Measurements from ENCODE around the gene NEU3. TPM values are rescaled to one million over a fixed set of nuclear protein-coding genes. Genes with fewer than 3 reads are reported as not detected.

NEU3 gene
- total and polyA plus RNA-seq, 2 of the 13 experiments (the other 11 are each of a cell fraction or from before 2014, with no cell fraction given): 6.3 to 15.3 TPM

DNA sequence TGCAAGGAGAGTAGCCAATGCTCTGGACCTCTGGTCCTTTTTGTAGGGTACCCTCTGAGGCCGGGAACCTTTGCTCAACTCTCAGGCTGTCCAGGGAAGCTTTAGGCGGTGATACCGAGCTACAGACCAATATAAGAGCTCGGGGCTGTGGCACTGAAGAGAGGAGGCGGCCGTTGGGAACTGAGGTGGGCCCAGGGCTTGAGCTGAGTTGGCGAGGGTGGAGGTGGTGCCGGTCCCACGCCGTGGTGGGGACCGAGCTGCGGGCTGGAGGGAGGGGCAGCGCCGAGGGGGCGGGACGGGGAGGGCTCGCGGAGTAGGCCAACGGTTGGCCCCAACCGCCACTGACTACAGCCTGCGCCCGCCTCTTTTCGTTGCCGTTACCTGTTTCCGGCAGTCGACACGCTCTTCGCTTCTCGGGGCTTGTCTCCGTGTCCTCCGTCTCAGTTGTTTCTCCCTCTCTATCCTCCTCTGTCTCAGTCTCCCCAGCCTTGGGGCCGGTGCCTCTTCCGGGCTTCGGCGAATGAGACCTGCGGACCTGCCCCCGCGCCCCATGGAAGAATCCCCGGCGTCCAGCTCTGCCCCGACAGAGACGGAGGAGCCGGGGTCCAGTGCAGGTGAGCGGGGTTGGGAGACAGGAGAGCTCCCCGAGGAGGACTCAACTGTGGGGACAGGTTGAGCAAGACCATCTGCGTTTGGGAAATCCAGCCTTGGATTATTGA, at the start of gene NEU3 (continued):
- TF ChIP-seq, protein P1, sequence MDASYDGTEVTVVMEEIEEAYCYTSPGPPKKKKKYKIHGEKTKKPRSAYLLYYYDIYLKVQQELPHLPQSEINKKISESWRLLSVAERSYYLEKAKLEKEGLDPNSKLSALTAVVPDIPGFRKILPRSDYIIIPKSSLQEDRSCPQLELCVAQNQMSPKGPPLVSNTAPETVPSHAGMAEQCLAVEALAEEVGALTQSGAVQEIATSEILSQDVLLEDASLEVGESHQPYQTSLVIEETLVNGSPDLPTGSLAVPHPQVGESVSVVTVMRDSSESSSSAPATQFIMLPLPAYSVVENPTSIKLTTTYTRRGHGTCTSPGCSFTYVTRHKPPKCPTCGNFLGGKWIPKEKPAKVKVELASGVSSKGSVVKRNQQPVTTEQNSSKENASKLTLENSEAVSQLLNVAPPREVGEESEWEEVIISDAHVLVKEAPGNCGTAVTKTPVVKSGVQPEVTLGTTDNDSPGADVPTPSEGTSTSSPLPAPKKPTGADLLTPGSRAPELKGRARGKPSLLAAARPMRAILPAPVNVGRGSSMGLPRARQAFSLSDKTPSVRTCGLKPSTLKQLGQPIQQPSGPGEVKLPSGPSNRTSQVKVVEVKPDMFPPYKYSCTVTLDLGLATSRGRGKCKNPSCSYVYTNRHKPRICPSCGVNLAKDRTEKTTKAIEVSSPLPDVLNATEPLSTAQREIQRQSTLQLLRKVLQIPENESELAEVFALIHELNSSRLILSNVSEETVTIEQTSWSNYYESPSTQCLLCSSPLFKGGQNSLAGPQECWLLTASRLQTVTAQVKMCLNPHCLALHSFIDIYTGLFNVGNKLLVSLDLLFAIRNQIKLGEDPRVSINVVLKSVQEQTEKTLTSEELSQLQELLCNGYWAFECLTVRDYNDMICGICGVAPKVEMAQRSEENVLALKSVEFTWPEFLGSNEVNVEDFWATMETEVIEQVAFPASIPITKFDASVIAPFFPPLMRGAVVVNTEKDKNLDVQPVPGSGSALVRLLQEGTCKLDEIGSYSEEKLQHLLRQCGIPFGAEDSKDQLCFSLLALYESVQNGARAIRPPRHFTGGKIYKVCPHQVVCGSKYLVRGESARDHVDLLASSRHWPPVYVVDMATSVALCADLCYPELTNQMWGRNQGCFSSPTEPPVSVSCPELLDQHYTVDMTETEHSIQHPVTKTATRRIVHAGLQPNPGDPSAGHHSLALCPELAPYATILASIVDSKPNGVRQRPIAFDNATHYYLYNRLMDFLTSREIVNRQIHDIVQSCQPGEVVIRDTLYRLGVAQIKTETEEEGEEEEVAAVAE (CRISPR knock-in tag; IDR thresholded peaks at IDR 0.05; ENCODE audit: borderline replicate concordance): peak; percentile 6; the same call in 1 of the 2 replicates
- TF ChIP-seq ZNF292 (CRISPR knock-in tag; IDR thresholded peaks at IDR 0.05; ENCODE audit: borderline replicate concordance, low read depth) (peak; percentile 78), KLF11 (CRISPR knock-in tag; IDR thresholded peaks at IDR 0.05) (peak; percentile 42; the same call in 1 of the 2 replicates), ATM (IDR thresholded peaks at IDR 0.05; ENCODE audit: borderline replicate concordance) (no peak), ETV5 (CRISPR knock-in tag; IDR thresholded peaks at IDR 0.05; ENCODE audit: borderline replicate concordance) (peak; percentile 37; the same call in 1 of the 2 replicates), SNAPC2 (CRISPR knock-in tag; IDR thresholded peaks at IDR 0.05) (0 out of 2 replicates have a peak, but pooled peaks have one; percentile 27), TBX2 (CRISPR knock-in tag; IDR thresholded peaks at IDR 0.05; ENCODE audit: borderline replicate concordance) (0 out of 2 replicates have a peak, but pooled peaks have one; percentile 60), ZNF710 (CRISPR knock-in tag; IDR thresholded peaks at IDR 0.05; ENCODE audit: borderline replicate concordance) (no peak; the same call in 1 of the 2 replicates), TCF12 (IDR thresholded peaks at IDR 0.05) (no peak), TCF12 (CRISPR knock-in tag; IDR thresholded peaks at IDR 0.05) (no peak; the same call in 1 of the 2 replicates), ZNF124 (CRISPR knock-in tag; IDR thresholded peaks at IDR 0.05) (peak; percentile 50), IRF1 (CRISPR knock-in tag; IDR thresholded peaks at IDR 0.05; ENCODE audit: low read depth) (no peak), NFYB (CRISPR knock-in tag; IDR thresholded peaks at IDR 0.05) (peak; percentile 61; the same call in 1 of the 2 replicates), THAP11 (CRISPR knock-in tag; IDR thresholded peaks at IDR 0.05) (peak; percentile 75), KDM6A (CRISPR knock-in tag; IDR thresholded peaks at IDR 0.05; ENCODE audit: low read depth) (no peak), SRY (CRISPR knock-in tag; IDR thresholded peaks at IDR 0.05) (0 out of 2 replicates have a peak, but pooled peaks have one; percentile 66), ZNF17 (CRISPR knock-in tag; IDR thresholded peaks at IDR 0.05) (no peak), RBM39 (IDR thresholded peaks at IDR 0.05; ENCODE audit: low read depth, low read length, poor library complexity, severe bottlenecking) (peak; percentile 78), RXRB (CRISPR knock-in tag; IDR thresholded peaks at IDR 0.05; ENCODE audit: borderline replicate concordance) (0 out of 2 replicates have a peak, but pooled peaks have one; percentile 42)
